Right cardiac atrium (tissue), 5 donors: ENCODE measurements around the gene SEMA4D. TPM values are rescaled to one million over a fixed set of nuclear protein-coding genes. Genes with fewer than 3 reads are reported as not detected.

Experiments used
- ATAC-seq, 2 donors: fragments of 200-7000 bp; cut with Tn5 transposase; one replicate each; pipeline versions ENCODE4 v1.8.0 to v1.9.1; 2020; ENCODE audit warnings: moderate library complexity in 2 of 2, mild to moderate bottlenecking in 1 of 2
- DNase-seq, 3 donors: peaks; one replicate each; pipeline ENCODE4 v3.0.0-alpha.2; 2020
- H3K27ac ChIP-seq: one replicate; pipeline ENCODE4 v1.5.1; 2013; ENCODE audit warnings: mild to moderate bottlenecking, low read length, control low read depth, moderate library complexity
- H3K27me3 ChIP-seq: one replicate; pipeline ENCODE4 v1.6.1; 2013; ENCODE audit not compliant: control insufficient read depth, insufficient read depth
- H3K4me1 ChIP-seq: one replicate; pipeline ENCODE4 v1.6.1; 2013; ENCODE audit warnings: low read length; ENCODE audit not compliant: control insufficient read depth, insufficient read depth
- H3K4me3 ChIP-seq: one replicate; pipeline ENCODE4 v1.5.1; 2013; ENCODE audit warnings: low read length, control low read depth
- H3K9me3 ChIP-seq: one replicate; pipeline ENCODE4 v1.6.1; 2013; ENCODE audit warnings: low read length; ENCODE audit not compliant: control insufficient read depth
- WGBS: extraction: QIAGEN DNeasy Blood & Tissue Kit; methylation state at CpG from one replicate; pipeline ENCODE4 v1.1.7; 2013; 5-methylcytosine and 5-hydroxymethylcytosine counted together
- intact Hi-C, 4 donors: fragments of 100-400 bp; cut with DNase I; formaldehyde crosslinking; loops; one replicate each; pipeline versions ENCODE4 v1.11.0 to v1.14.0; 2022 to 2023
- polyA plus RNA-seq: library from polyadenylated mRNA; stranded (reverse); fragments of 200-250 nt; gene quantifications from one replicate; pipeline ENCODE4 v1.2.3, GENCODE V29; 2013
- total RNA-seq, 4 donors: library from RNA; stranded (reverse); fragmentation: NEBNext Ultra II Directional; extraction: Animal tissue kit (Norgen Biotek cat#: 25700); gene quantifications; one replicate each; pipeline ENCODE4 v1.2.1, GENCODE V29; 2021
- donor health status: healthy with polysubstance abuse.
- donor health status: DM: no; HTN: yes; CAD: no.
- donor health status: DM: no; HTN: no; CAD: no.
- donor health status: DM: no; HTN: yes; CAD: no; lungs with severe emphysema.
- donor health status: DM: yes; HTN: yes; CAD: no.

The SEMA4D gene
- total and polyA plus RNA-seq, 5 donors, result 13.0 to 28.3 (median 26.1) TPM

DNA sequence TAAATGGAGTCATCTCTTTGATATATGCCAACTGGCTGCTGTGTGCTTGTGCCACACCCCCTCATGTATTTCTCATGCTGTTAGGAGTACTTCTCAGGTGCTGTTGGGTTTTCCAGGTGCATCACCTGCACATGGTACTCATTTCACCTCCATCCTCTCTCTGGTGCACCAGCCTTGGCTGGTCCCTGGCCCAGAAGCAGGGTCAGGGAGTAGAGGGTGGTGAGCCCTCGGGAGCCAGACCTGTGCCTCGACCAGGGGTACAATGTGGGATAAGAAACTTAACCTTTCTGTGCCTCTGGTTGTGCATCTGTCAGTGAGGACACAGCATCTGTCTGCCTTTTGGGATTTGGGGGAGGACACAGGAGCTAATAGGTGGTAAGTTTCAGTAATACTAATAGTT lies 141.1 kb downstream of the SEMA4D start:
- no peaks in the 10 kb centered on the region for H3K9me3 ChIP-seq
- H3K27ac ChIP-seq, result no peak overlapping the region
- DNase-seq, result no peak
- WGBS, result 93% methylated on average over 2 of the region's 2 CpGs
- no peak overlapping the region for H3K4me3 ChIP-seq
- peaks cover 12% of the 10 kb centered on the region for H3K4me1 ChIP-seq
- intact Hi-C loops, result no loop called here
- H3K27me3 ChIP-seq, result no peaks in the 10 kb centered on the region
- no peak for ATAC-seq

DNA sequence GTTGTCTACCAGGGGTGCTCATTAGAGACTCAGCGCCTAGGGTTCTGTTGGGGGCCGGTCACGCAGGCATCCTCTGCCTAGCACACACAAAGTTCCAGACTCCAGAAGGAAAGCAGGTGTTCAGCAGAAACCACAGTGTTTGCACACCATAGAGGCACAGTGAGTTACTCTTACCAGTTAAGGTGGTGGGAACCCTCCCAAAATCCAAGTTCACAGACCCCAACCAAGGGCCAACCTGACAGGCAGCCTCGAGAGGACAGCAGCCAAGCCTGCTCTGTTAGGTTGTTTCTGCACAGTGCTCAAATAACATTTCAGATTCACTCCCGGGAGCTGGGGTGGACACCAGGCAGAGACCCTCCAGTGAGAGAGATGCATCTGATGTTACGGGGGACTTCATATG lies 143.4 kb downstream of the SEMA4D start:
- intact Hi-C loops, result no loop called here
- no peak overlapping the region for H3K27ac ChIP-seq
- no peak for ATAC-seq

DNA sequence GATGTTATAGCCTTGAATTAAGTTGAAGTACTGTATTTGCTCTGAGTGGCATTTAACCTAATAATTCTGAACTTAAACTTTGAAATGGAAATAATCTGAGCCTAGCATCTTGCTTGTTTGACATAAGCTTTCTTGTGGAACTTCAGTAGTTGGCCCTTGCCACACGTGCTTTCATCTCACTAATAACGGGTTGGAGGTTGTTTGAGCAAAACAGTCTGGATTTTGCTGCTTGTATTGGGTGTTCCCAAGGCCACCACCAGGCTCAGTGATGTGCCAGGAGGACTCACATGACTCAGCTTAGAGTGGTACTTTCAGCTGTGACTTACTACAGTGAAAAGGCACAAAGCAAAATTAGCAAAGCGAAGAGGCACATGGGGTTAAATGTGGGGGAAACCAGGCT lies 143.9 kb downstream of the SEMA4D start:
- Histone ChIP-seq H3K9me3 (no peaks in the 10 kb centered on the region), H3K27ac (no peak overlapping the region), H3K27me3 (no peaks in the 10 kb centered on the region), H3K4me3 (no peak overlapping the region), H3K4me1 (peaks cover 16% of the 10 kb centered on the region)
- intact Hi-C loops, result no loop called here
- no peak for DNase-seq
- 72% methylated on average over 3 of the region's 3 CpGs for WGBS
- ATAC-seq, result no peak

More for the DNA sequence above, 143.4 kb downstream of the SEMA4D start:
- no peaks in the 10 kb centered on the region for H3K9me3 ChIP-seq
- H3K27me3 ChIP-seq, result no peaks in the 10 kb centered on the region
- no peak overlapping the region for H3K4me3 ChIP-seq
- WGBS, result 97% methylated on average over 6 of the region's 6 CpGs
- no peak for DNase-seq
- peaks cover 16% of the 10 kb centered on the region for H3K4me1 ChIP-seq

DNA sequence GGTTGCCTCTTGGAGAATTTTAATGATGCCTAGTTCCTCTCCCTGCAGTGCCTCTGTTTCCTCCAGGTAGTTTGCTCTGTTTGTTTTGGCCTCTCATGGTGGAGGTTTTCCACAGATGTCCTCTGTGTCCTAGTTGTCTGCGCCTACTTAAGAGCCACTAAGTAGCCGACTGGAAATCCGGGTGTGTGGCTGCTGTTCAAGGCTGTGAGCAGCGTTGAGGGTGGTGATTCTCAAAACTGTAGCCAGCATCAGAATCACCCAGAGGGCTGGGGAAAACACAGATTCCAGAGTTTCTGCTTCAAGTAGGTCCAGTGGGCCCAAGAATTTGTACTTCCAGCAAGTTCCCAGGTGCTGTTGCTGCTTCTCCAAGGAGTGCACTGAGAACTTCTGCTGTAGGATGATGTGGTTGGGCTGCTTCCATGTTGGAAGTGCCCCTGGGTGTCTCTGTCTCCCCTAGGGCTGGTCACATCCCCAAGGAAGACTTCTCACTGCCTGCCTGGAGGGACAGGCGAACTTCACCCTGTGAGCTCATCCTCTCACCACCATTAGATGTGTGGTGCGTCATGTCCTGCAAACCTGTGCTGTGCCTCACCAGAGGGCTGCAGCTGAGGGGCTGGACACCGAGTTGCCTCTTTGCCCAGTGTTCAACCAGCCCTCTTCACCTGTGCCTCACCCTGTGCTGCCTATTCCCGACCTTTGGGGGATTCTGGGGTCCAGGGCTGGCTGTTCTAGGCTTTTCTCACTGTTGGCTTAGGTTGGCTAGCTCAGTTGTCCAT lies 144.9 kb downstream of the SEMA4D start:
- no peaks in the 10 kb centered on the region for H3K27me3 ChIP-seq
- no peaks in the 10 kb centered on the region for H3K9me3 ChIP-seq
- H3K27ac ChIP-seq, result no peak overlapping the region
- peak in 1 of 2 donors; percentile 37 for ATAC-seq
- no peak overlapping the region for H3K4me3 ChIP-seq
- WGBS, result 70% methylated on average over 8 of the region's 8 CpGs
- intact Hi-C loops, result no loop called here
- DNase-seq, result no peak
- peaks cover 16% of the 10 kb centered on the region for H3K4me1 ChIP-seq

DNA sequence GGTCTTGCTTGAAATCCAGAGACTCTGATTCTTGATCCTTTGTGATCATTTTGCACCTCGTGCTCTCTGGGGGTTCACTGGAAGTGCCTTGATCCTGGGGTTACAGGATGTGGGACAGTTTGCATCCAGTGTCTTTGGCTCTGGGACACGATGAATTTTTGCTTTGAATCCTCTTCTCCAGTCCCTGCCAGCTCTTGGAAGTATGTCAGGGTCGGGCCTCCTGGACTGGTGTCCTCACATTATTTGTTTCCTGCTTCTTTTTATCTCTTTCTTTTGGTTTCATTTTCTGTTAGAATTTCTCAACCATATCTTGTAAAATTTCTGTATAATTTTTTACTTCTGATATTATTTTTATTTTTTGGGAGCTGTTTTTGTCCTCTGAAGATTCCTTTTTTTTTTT lies 145.5 kb downstream of the SEMA4D start:
- Histone ChIP-seq H3K27me3 (no peaks in the 10 kb centered on the region), H3K27ac (peak overlapping the region; percentile 19)
- ATAC-seq, result no peak

DNA sequence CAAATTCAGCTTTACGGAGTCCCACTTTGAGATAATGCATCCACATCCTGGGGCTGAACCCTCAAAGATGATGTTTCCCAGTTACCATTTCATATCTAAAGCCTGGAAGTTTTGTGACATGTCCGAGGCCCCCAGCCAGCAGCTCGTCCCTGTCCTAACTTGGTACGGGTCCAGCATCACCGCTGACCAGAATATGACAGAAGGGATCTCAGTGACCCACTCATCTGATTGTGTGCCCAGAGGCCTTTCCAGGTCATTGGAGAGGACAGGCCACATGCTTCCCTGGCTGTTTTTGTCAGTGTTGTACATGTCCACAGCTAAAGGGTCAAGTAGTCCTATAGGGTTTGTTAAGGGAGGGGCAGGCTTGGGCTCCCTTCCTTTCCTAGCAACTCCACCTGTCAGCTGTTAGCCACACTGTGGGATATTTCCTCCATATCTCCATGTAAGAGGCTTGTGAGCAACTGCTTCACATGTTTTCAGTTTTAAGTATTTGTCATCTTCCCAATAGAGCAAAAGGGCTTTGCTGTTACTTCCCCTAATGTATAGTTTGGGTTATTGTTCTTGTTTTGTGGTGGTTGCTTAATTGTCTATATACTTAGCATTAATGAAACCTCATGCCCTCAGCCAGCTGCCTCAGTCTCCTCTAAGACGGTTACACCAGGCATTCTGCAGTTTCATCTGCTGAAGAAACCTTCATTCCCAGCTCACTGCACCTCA lies 146.2 kb downstream of the SEMA4D start:
- no peaks in the 10 kb centered on the region for H3K27me3 ChIP-seq
- peak overlapping the region; percentile 19 for H3K27ac ChIP-seq
- no peak overlapping the region for H3K4me3 ChIP-seq
- intact Hi-C loops, result no loop called here
- no peaks in the 10 kb centered on the region for H3K9me3 ChIP-seq
- WGBS, result 71% methylated on average over 6 of the region's 6 CpGs
- DNase-seq (no peak), ATAC-seq (peak; percentile 9 to 34)
- H3K4me1 ChIP-seq, result peaks cover 16% of the 10 kb centered on the region

More for the DNA sequence above, 145.5 kb downstream of the SEMA4D start:
- intact Hi-C loops, result no loop called here
- H3K4me1 ChIP-seq, result peaks cover 16% of the 10 kb centered on the region
- DNase-seq, result no peak
- no peak overlapping the region for H3K4me3 ChIP-seq
- WGBS, result 59% methylated on average over 3 of the region's 3 CpGs
- H3K9me3 ChIP-seq, result no peaks in the 10 kb centered on the region

DNA sequence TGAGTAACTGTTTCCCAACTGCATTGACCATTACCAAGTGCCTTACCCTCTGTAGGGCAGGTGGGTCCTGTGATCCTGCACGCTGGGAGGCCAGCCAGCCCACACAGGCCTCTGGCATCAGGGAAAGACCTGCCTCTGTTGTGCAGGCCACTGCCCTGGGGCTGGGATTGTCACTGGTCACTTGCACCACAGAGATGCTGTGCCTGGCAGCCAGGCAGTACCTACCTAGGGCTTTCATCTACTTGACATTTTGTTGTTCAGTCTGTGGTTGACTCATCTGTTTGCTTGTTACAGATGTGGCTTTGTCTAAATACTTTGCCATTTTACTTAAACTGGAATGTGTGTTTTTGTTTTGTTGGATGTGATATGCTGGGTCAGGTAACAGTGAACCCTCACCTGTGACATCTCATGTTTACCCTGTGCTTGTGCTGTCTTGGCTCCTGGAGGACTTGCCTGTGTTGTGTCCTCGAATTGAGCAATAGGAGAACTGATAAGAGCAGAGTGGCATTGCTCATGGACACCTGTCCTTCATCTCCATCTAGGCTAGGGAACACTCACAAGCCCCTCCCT lies 146.8 kb downstream of the SEMA4D start:
- Histone ChIP-seq H3K4me3 (no peak overlapping the region), H3K9me3 (no peaks in the 10 kb centered on the region), H3K4me1 (peaks cover 16% of the 10 kb centered on the region), H3K27ac (no peak overlapping the region), H3K27me3 (no peaks in the 10 kb centered on the region)
- peak; percentile 25 to 39 for ATAC-seq
- DNase-seq, result no peak
- WGBS, result 76% methylated on average over 2 of the region's 2 CpGs
- intact Hi-C loops, result no loop called here

DNA sequence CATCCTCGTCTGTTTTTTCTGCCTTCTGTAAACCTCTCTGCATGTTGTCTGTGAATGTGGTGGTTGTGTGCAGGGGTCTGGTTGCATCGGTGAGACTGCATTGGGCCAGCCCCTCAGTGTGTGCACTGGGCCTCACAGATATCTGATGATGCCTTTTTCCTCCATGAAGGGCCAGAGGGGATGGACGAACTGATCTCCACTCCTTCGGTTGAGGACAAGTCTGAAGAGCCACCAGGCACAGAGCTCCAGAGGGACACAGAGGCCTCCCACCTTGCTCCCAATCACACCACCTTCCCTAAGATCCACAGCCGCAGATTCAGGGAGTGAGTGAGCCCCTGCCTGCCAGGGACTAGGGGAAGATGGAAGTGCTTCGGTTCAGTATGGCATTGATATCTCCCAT lies 148.3 kb downstream of the SEMA4D start:
- DNase-seq (no peak), ATAC-seq (no peak)
- Histone ChIP-seq H3K9me3 (no peaks in the 10 kb centered on the region), H3K27me3 (no peaks in the 10 kb centered on the region), H3K27ac (no peak overlapping the region), H3K4me1 (peaks cover 16% of the 10 kb centered on the region), H3K4me3 (no peak overlapping the region)
- intact Hi-C loops, result no loop called here
- 94% methylated on average over 6 of the region's 6 CpGs for WGBS

DNA sequence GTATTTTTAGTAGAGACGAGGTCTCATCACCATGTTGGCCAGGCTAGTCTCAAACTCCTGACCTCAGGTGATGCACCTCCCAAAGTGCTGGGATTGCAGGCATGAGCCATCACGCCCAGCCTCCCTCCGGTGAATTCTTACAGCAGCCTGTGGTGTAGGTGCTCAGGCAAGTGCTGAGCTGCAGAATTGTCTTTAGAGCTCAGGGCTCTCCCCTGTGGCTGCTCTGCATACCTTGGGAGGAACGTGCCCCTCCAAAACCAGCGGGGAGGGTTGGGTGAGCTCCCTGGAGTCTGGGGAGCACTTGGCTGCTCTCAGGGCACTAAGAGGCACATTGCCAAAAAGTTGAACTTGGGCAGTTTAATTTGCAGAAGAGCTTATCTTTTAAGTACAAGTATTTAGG lies 150.3 kb downstream of the SEMA4D start:
- intact Hi-C loops, result no loop called here
- no peak for DNase-seq
- H3K27me3 ChIP-seq, result no peaks in the 10 kb centered on the region
- WGBS, result 97% methylated on average over 5 of the region's 5 CpGs
- peaks cover 9% of the 10 kb centered on the region for H3K4me1 ChIP-seq
- H3K4me3 ChIP-seq, result no peak overlapping the region
- no peak overlapping the region for H3K27ac ChIP-seq
- H3K9me3 ChIP-seq, result no peaks in the 10 kb centered on the region
- ATAC-seq, result no peak

DNA sequence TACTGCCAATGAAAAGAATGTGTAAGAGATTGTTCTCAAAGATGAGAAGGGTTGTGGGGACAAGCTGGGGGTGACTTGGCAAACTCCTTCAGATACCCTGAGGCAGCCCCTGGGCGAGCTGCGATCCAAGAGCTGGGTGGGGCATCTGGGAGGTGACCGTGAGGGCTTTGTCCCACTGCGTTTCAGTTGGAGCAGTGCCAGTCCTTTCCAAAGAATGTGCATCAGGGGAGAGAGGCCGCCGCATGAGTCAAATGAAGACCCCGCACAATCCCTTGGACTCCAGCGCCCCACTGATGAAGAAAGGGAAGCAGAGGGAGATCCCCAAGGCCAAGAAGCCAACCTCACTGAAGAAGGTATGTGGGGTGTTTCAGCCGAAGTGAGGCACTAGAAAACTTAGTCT lies 151.2 kb downstream of the SEMA4D start:
- DNase-seq, result no peak
- Histone ChIP-seq H3K27ac (no peak overlapping the region), H3K27me3 (no peaks in the 10 kb centered on the region), H3K4me1 (peaks cover 4% of the 10 kb centered on the region), H3K9me3 (no peaks in the 10 kb centered on the region), H3K4me3 (no peak overlapping the region)
- no peak for ATAC-seq
- intact Hi-C loops, result no loop called here
- 77% methylated on average over 9 of the region's 9 CpGs for WGBS

DNA sequence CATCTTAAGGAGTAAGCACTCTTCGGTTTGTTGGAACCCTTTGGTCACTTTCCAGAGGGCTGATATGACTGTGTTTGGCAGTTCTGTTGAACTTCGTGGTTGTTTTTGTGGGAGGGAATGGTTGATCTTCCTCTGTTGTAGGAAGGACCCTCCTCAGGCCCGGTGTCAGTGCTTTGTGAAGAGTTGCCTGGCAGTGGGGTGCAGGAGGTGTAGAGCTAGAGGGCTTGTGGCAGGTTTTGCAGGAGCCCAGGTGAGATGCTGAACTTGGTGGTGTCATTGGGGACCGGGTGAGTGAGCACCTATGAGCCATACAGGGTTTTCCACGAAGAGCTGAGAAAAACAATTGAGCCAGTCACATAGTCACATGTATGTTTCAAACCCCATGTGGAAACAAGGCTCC lies 152.4 kb downstream of the SEMA4D start:
- Histone ChIP-seq H3K27me3 (no peaks in the 10 kb centered on the region), H3K27ac (no peak overlapping the region), H3K4me3 (no peak overlapping the region), H3K9me3 (no peaks in the 10 kb centered on the region), H3K4me1 (no peaks in the 10 kb centered on the region)
- WGBS, result 93% methylated on average over 5 of the region's 5 CpGs
- ATAC-seq (no peak), DNase-seq (no peak)
- intact Hi-C loops, result no loop called here
